GM18873 (cell line): ENCODE data around the gene ACVR2B.

Experiments
- ATAC-seq: cut with Tn5 transposase; IDR thresholded peaks from one replicate; pipeline ENCODE4 v1.9.1; 2021; ENCODE audit warnings: mild to moderate bottlenecking, moderate library complexity, moderate number of reproducible peaks; ENCODE audit not compliant: unreplicated experiment, low FRiP score

The ACVR2B gene

GRCh38 chr3:38522002-38522401 is 68.3 kb downstream of the ACVR2B start:
- no peak for ATAC-seq

GRCh38 chr3:38524141-38524739 is 70.5 kb downstream of the ACVR2B start:
- no peak for ATAC-seq

GRCh38 chr3:38526792-38527191 is 73.1 kb downstream of the ACVR2B start:
- ATAC-seq, result no peak

GRCh38 chr3:38528457-38528856 is 74.8 kb downstream of the ACVR2B start:
- no peak for ATAC-seq

GRCh38 chr3:38532529-38532928 is 78.8 kb downstream of the ACVR2B start:
- no peak for ATAC-seq

- no peak for ATAC-seq
These were observed 79.7 kb downstream of the ACVR2B start for GRCh38 chr3:38533285-38533976.

GRCh38 chr3:38534180-38534579 is 80.5 kb downstream of the ACVR2B start:
- ATAC-seq, result no peak

GRCh38 chr3:38534604-38535003 is 80.9 kb downstream of the ACVR2B start:
- no peak for ATAC-seq

- ATAC-seq, result no peak
These were observed 83.0 kb downstream of the ACVR2B start for GRCh38 chr3:38536671-38537070.

- ATAC-seq, result no peak
These were observed 85.2 kb downstream of the ACVR2B start for GRCh38 chr3:38538773-38539353.

GRCh38 chr3:38541806-38542205 is 88.1 kb downstream of the ACVR2B start:
- ATAC-seq, result no peak
